GM19025 (cell line): ENCODE measurements around the gene CDK5RAP2.

Experiments
- ATAC-seq: cut with Tn5 transposase; IDR thresholded peaks from one replicate; pipeline ENCODE4 v1.9.1; 2021; ENCODE audit warnings: mild to moderate bottlenecking, low read depth, moderate library complexity; ENCODE audit not compliant: unreplicated experiment

Gene CDK5RAP2

GRCh38 chr9:120389867-120390266 is 190.1 kb downstream of the CDK5RAP2 start:
- ATAC-seq: no peak

GRCh38 chr9:120389300-120389699 is 190.7 kb downstream of the CDK5RAP2 start:
- ATAC-seq: no peak

GRCh38 chr9:120388003-120388855 is 191.7 kb downstream of the CDK5RAP2 start:
- ATAC-seq: no peak

GRCh38 chr9:120387257-120388002 is 192.5 kb downstream of the CDK5RAP2 start:
- no peak for ATAC-seq

- ATAC-seq: no peak
These were observed 193.4 kb downstream of the CDK5RAP2 start for GRCh38 chr9:120386390-120387131.

- ATAC-seq: no peak
These were observed 194.2 kb downstream of the CDK5RAP2 start for GRCh38 chr9:120385606-120386389.

GRCh38 chr9:120384925-120385272 is 195.1 kb downstream of the CDK5RAP2 start:
- ATAC-seq: no peak

GRCh38 chr9:120383999-120384924 is 195.7 kb downstream of the CDK5RAP2 start:
- ATAC-seq: no peak

GRCh38 chr9:120383611-120383998 is 196.4 kb downstream of the CDK5RAP2 start:
- ATAC-seq: no peak

GRCh38 chr9:120382453-120382852 is 197.5 kb downstream of the CDK5RAP2 start:
- ATAC-seq: no peak

- ATAC-seq: no peak
These were observed 198.1 kb downstream of the CDK5RAP2 start for GRCh38 chr9:120381839-120382238.

- no peak for ATAC-seq
These were observed 200.4 kb downstream of the CDK5RAP2 start for GRCh38 chr9:120379611-120380010.

GRCh38 chr9:120378680-120379079 is 201.3 kb downstream of the CDK5RAP2 start:
- no peak for ATAC-seq

GRCh38 chr9:120377268-120378159 is 202.5 kb downstream of the CDK5RAP2 start:
- ATAC-seq: no peak

- ATAC-seq: no peak
These were observed 203.9 kb downstream of the CDK5RAP2 start for GRCh38 chr9:120376101-120376500.

- no peak for ATAC-seq
These were observed 204.7 kb downstream of the CDK5RAP2 start for GRCh38 chr9:120375316-120375715.

GRCh38 chr9:120374817-120375216 is 205.2 kb downstream of the CDK5RAP2 start:
- ATAC-seq: no peak

- ATAC-seq: no peak
These were observed 205.7 kb downstream of the CDK5RAP2 start for GRCh38 chr9:120374239-120374638.
